Stomach (tissue), 9 donors: ENCODE results near the gene GPR176. TPM values are rescaled to one million over a fixed set of nuclear protein-coding genes. Genes with fewer than 3 reads are reported as not detected.

Experiments used
- DNase-seq, 2 donors: peaks; one replicate each; pipeline versions ENCODE4 v3.0.0 to v3.0.0-alpha.2; 2013 to 2019
- H3K27ac ChIP-seq, 5 donors: fragments of 200-600 bp in 4 of 5; sonication (generic) in 4 of 5; one replicate each; pipeline ENCODE4 v1.5.1; 2013 to 2019; ENCODE audit warnings: mild to moderate bottlenecking in 1 of 5, moderate library complexity in 1 of 5
- H3K27me3 ChIP-seq, 3 donors: fragments of 200-600 bp; sonication (generic); one replicate each; pipeline ENCODE4 v1.5.1; 2017 to 2019; ENCODE audit warnings: mixed run types in 1 of 3
- H3K36me3 ChIP-seq, 4 donors: fragments of 200-600 bp; sonication (generic); 1 replicate in 3 of 4; 2 replicates in 1 of 4; pipeline ENCODE4 v1.5.1; 2016 to 2019
- H3K4me1 ChIP-seq, 4 donors: fragments of 200-600 bp; sonication (generic); one replicate each; pipeline ENCODE4 v1.5.1; 2016 to 2019
- H3K4me3 ChIP-seq, 4 donors: fragments of 200-600 bp; sonication (generic) in 3 of 4; one replicate each; pipeline ENCODE4 v1.5.1; 2016 to 2019; ENCODE audit warnings: mild to moderate bottlenecking in 1 of 4
- H3K9me3 ChIP-seq, 4 donors: fragments of 200-600 bp; sonication (generic); one replicate each; pipeline ENCODE4 v1.5.1; 2016 to 2019
- CTCF ChIP-seq, 7 experiments: fragments of 450-650 bp in 4 of 7; fragments of 200-600 bp in 3 of 7; sonication (generic) in 3 of 7; IDR thresholded peaks; one replicate each; pipeline ENCODE4 v1.5.1; 2016 to 2019; ENCODE audit warnings: antibody characterized with exemption in 7 of 7, control low read depth in 2 of 7, mild to moderate bottlenecking in 1 of 7
- EP300 ChIP-seq: sonication (generic); formaldehyde crosslinking; IDR thresholded peaks from one replicate; pipeline ENCODE4 v1.6.1; 2017; ENCODE audit warnings: antibody characterized with exemption
- POLR2A ChIP-seq, 4 donors: fragments of 450-650 bp; IDR thresholded peaks; one replicate each; pipeline ENCODE4 v1.6.1; 2016; ENCODE audit warnings: antibody characterized with exemption in 4 of 4, control low read depth in 2 of 4, mild to moderate bottlenecking in 1 of 4, moderate library complexity in 1 of 4
- POLR2AphosphoS5 ChIP-seq, 3 donors: sonication (generic); formaldehyde crosslinking; IDR thresholded peaks; one replicate each; pipeline ENCODE4 v1.6.1; 2016; ENCODE audit warnings: antibody characterized with exemption in 3 of 3
- WGBS, 5 donors: extraction: QIAGEN DNeasy Blood & Tissue Kit in 3 of 5; methylation state at CpG; one replicate each; pipeline versions ENCODE4 v1.1.5 to v1.1.7; 2013 to 2018; 5-methylcytosine and 5-hydroxymethylcytosine counted together
- intact Hi-C: fragments of 100-400 bp; cut with DNase I; formaldehyde crosslinking; loops from one replicate; pipeline ENCODE4 v1.15.1; 2023; ENCODE audit warnings: low total_unique reads
- polyA plus RNA-seq, 3 donors: library from polyadenylated mRNA; stranded (reverse); fragments of 200-250 nt; gene quantifications; one replicate each; pipeline ENCODE4 v1.2.3, GENCODE V29; 2013
- total RNA-seq, 5 donors: library from RNA; depleted of rRNA; stranded (reverse); fragments of >200 nt; gene quantifications; one replicate each; pipeline versions ENCODE4 v1.1.0 to v1.2.3, GENCODE V29; 2014 to 2016
- donor health status: healthy with polysubstance abuse.
- donor health status: Bipolar disorder and iron deficiency.
- donor health status: healthy.

The GPR176 gene
- total and polyA plus RNA-seq, 8 donors, result 0.29 to 10.1 (median 1.3) TPM; not detected in 1

- Histone ChIP-seq H3K9me3 (no peaks in the 10 kb centered on the region), H3K4me3 (no peak overlapping the region), H3K4me1 (peaks cover 0 to 4% (median 0%) of the 10 kb centered on the region in 4 donors), H3K27ac (peak overlapping the region in 1 of 5 donors; percentile 15), H3K27me3 (no peaks in the 10 kb centered on the region), H3K36me3 (peaks cover 22 to 100% (median 82%) of the 10 kb centered on the region in 4 donors)
- DNase-seq, result peak in 1 of 2 donors; percentile 87
- TF ChIP-seq POLR2AphosphoS5 (IDR thresholded peaks at IDR 0.05), result peak in 1 of 3 donors; percentile 22
- no peak for TF ChIP-seq POLR2A (IDR thresholded peaks at IDR 0.05)
- no peak for TF ChIP-seq EP300
- no peak for TF ChIP-seq CTCF (IDR thresholded peaks at IDR 0.05)
- WGBS, 5 donors, result 76 to 94% (median 83%) methylated on average over 4 of the region's 4 CpGs
- intact Hi-C loops, result no loop called here
Observed at GRCh38 chr15:39944726-39945125, 24.7 kb upstream of the GPR176 start.

- DNase-seq, result no peak
- Histone ChIP-seq H3K27me3 (no peaks in the 10 kb centered on the region), H3K4me3 (no peak overlapping the region), H3K4me1 (peaks cover 0 to 8% (median 2%) of the 10 kb centered on the region in 4 donors), H3K27ac (no peak overlapping the region), H3K36me3 (peaks cover 22 to 85% (median 74%) of the 10 kb centered on the region in 4 donors), H3K9me3 (no peaks in the 10 kb centered on the region)
- TF ChIP-seq POLR2A (IDR thresholded peaks at IDR 0.05), result no peak
- TF ChIP-seq POLR2AphosphoS5 (IDR thresholded peaks at IDR 0.05), result no peak
- no peak for TF ChIP-seq EP300
- no peak for TF ChIP-seq CTCF (IDR thresholded peaks at IDR 0.05)
- 84 to 93% (median 84%) methylated on average over 3 of the region's 3 CpGs for WGBS, 5 donors
- intact Hi-C loops, result no loop called here
Observed at GRCh38 chr15:39942753-39943150, 22.7 kb upstream of the GPR176 start.

- H3K36me3 ChIP-seq, result peaks cover 22 to 80% (median 69%) of the 10 kb centered on the region in 4 donors
- TF ChIP-seq CTCF (IDR thresholded peaks at IDR 0.05) (no peak), POLR2AphosphoS5 (IDR thresholded peaks at IDR 0.05) (no peak), POLR2A (IDR thresholded peaks at IDR 0.05) (no peak), EP300 (no peak)
- no peaks in the 10 kb centered on the region for H3K27me3 ChIP-seq
- no peaks in the 10 kb centered on the region for H3K9me3 ChIP-seq
- H3K4me1 ChIP-seq, result peaks cover 0 to 14% (median 7%) of the 10 kb centered on the region in 4 donors
- DNase-seq, result no peak
- H3K4me3 ChIP-seq, result no peak overlapping the region
- no peak overlapping the region for H3K27ac ChIP-seq
- intact Hi-C loops, result no loop called here
- 77 to 91% (median 89%) methylated on average over 3 of the region's 3 CpGs for WGBS, 5 donors
Observed at GRCh38 chr15:39942101-39942752, 22.2 kb upstream of the GPR176 start.

- TF ChIP-seq POLR2AphosphoS5 (IDR thresholded peaks at IDR 0.05), result no peak
- no peak for TF ChIP-seq CTCF (IDR thresholded peaks at IDR 0.05)
- TF ChIP-seq POLR2A (IDR thresholded peaks at IDR 0.05), result no peak
- TF ChIP-seq EP300, result no peak
- Histone ChIP-seq H3K27ac (no peak overlapping the region), H3K4me1 (peaks cover 16 to 38% (median 27%) of the 10 kb centered on the region in 4 donors), H3K36me3 (peaks cover 6 to 55% (median 46%) of the 10 kb centered on the region in 4 donors), H3K4me3 (no peak overlapping the region), H3K9me3 (no peaks in the 10 kb centered on the region), H3K27me3 (no peaks in the 10 kb centered on the region)
- no peak for DNase-seq
- 77 to 87% (median 79%) methylated on average over 6 of the region's 6 CpGs for WGBS, 5 donors
- intact Hi-C loops, result no loop called here
Observed at GRCh38 chr15:39939487-39940452, 19.7 kb upstream of the GPR176 start.
